GM10248 (cell line): ENCODE measurements around the gene HEYL.

Experiments
- CTCF ChIA-PET: fragments of 300-600 bp; sonication (Branson Sonifier 250); formaldehyde crosslinking; extraction: SDS; loops from one replicate; lab custom pipeline; 2021; ENCODE audit warnings: antibody characterized with exemption; lab: Yijun Ruan, JAX
- POLR2A ChIA-PET: fragments of 350-650 bp; sonication (Branson Sonifier 250); formaldehyde crosslinking; extraction: SDS; loops from one replicate; lab custom pipeline; 2020; ENCODE audit warnings: antibody characterized with exemption; lab: Yijun Ruan, JAX
- DNase-seq: peaks from one replicate; pipeline ENCODE4 v3.0.0; 2012; ENCODE audit errors: extremely low spot score
- CTCF ChIP-seq: IDR thresholded peaks from 2 replicates; pipeline ENCODE4 v1.5.1; 2012; ENCODE audit warnings: mild to moderate bottlenecking, low read depth; ENCODE audit errors: extremely low read depth, missing control alignments, control extremely low read depth

HEYL gene

GRCh38 chr1:39625462-39626273 lies 13.8 kb downstream of the HEYL start:
- DNase-seq, result no peak
- POLR2A ChIA-PET, result no interaction called here
- TF ChIP-seq CTCF, result no peak
- CTCF ChIA-PET, result interaction anchor here (0.8 to 1.9 kb wide), 3 partner anchors 9 to 19 kb away, joined by 5 to 6 read pairs (median 5); no protein-coding TSS in a partner anchor

GRCh38 chr1:39625009-39625408 lies 14.4 kb downstream of the HEYL start:
- TF ChIP-seq CTCF, result no peak
- no peak for DNase-seq
- POLR2A ChIA-PET, result no interaction called here
- CTCF ChIA-PET, result interaction anchor here (0.8 kb wide), 1 partner anchor 19 kb away, joined by 5 read pairs; no protein-coding TSS in a partner anchor

GRCh38 chr1:39623053-39623452 lies 16.4 kb downstream of the HEYL start:
- POLR2A ChIA-PET, result no interaction called here
- CTCF ChIA-PET, result interaction anchor here (1.0 to 8.4 kb wide), 4 partner anchors 9 to 35 kb away, joined by 4 to 43 read pairs (median 8); no protein-coding TSS in a partner anchor
- no peak for DNase-seq
- no peak for TF ChIP-seq CTCF

- ChIA-PET POLR2A (no interaction called here), CTCF (interaction anchor here (1.0 to 8.4 kb wide), 6 partner anchors 9 to 36 kb away, joined by 4 to 43 read pairs (median 8); no protein-coding TSS in a partner anchor)
- no peak for DNase-seq
- no peak for TF ChIP-seq CTCF
Measured at GRCh38 chr1:39622427-39622826, 17.0 kb downstream of the HEYL start.

GRCh38 chr1:39620659-39621165 lies 18.7 kb downstream of the HEYL start:
- TF ChIP-seq CTCF, result no peak
- DNase-seq, result no peak
- ChIA-PET POLR2A (no interaction called here), CTCF (interaction anchor here (1.8 to 8.4 kb wide), 5 partner anchors 10 to 38 kb away, joined by 5 to 43 read pairs (median 16); no protein-coding TSS in a partner anchor)

GRCh38 chr1:39617488-39618049 lies 21.9 kb downstream of the HEYL start:
- DNase-seq, result no peak
- ChIA-PET CTCF (interaction anchor here (1.0 to 8.4 kb wide), 6 partner anchors 9 to 525 kb away, joined by 3 to 43 read pairs (median 4); no protein-coding TSS in a partner anchor), POLR2A (no interaction called here)
- TF ChIP-seq CTCF, result no peak
